Activated CD8-positive, alpha-beta memory T cell treated with anti-CD3 and anti-CD28 coated beads for 48 hours (primary cell): ENCODE data around the gene SLC6A14.

Experiments
- DNase-seq, 3 experiments: peaks; one replicate each; pipeline ENCODE4 v3.0.0-alpha.2; 2020; ENCODE audit warnings: low read depth in 2 of 3, low spot score in 2 of 3

Gene SLC6A14, protein sequence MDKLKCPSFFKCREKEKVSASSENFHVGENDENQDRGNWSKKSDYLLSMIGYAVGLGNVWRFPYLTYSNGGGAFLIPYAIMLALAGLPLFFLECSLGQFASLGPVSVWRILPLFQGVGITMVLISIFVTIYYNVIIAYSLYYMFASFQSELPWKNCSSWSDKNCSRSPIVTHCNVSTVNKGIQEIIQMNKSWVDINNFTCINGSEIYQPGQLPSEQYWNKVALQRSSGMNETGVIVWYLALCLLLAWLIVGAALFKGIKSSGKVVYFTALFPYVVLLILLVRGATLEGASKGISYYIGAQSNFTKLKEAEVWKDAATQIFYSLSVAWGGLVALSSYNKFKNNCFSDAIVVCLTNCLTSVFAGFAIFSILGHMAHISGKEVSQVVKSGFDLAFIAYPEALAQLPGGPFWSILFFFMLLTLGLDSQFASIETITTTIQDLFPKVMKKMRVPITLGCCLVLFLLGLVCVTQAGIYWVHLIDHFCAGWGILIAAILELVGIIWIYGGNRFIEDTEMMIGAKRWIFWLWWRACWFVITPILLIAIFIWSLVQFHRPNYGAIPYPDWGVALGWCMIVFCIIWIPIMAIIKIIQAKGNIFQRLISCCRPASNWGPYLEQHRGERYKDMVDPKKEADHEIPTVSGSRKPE

DNA sequence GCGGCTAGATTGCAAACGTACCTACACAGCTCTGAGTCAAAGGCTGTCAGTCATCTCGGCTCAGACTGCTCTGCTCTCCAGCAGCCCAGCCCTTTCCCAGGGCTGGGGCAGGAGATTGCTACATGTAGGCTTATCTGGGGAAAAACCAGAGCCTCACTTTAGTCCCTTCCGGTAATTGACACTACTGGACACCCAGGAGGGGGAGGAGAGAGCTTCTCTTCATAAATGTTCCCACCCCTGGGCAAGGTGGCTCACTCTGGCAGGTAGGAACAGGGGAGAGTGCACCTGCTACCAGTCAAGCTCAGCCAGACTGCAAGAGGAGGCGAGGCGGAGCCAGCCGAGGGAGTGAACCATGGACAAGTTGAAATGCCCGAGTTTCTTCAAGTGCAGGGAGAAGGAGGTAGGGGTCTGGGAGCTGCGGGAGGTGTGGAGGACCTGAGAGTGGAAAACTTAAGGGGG is at the start of gene SLC6A14:
Gene SLC6A14, plus strand, starts transcription at position 249 of the 459 bp plus-strand sequence. Its CDS starts 104 bp downstream, at position 353.
- no peak for DNase-seq

DNA sequence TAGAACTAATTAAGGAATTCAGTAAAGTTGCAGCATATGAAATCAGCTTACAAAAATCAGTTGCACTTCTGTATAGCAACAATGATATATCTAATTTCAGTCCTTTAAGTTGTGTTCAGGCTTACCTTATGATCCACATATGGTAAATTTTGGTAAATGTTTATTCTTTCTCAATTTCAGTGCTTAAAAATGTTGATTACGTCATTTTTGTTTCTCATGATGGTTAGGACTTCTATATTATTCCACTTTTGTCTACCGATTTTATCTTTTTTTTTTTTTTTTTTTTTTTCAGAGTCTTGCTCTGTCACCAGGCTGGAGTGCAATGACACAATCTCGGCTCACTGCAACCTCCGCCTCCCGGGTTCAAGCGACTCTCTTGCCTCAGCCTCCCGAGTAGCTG is 40.7 kb upstream of the SLC6A14 start:
- no peak for DNase-seq

DNA sequence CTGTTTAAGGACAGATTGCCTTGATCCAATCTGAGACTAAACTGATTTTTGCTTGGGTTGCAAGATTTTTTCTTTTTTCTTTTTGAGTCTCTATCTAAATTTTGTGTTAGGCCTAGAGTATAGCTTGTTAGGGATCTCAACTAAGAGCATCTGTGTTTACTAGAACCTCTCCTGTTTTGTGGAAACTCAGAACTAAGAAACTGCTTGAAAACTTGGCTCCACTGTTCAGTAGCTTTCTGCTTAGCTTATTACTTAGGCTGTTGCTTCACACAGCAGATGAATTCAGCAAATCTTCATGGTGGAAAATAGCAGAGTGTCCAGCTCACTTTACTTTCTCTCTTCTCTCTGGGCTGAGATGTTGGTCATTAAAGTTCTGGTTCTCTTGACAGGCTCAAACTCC is 36.7 kb upstream of the SLC6A14 start:
- no peak for DNase-seq

DNA sequence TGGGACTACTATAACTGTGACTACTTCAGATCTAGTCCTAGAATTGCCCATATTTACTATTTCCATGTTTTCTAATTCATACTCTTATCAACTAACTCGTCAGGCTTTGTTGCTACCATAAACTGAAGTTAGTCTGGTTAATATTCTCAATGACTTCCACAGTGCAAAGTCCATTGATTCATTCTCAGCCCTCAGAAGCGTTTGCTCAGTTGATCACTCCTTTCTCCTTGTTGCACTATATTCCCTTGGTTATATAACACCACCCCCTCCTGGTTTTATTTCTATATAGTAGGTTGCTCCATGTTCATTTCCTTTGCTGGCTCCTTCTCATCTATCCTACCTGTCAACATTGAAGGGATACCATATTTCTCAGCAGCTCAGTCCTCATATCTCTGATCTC is 27.2 kb upstream of the SLC6A14 start:
- DNase-seq: no peak

DNA sequence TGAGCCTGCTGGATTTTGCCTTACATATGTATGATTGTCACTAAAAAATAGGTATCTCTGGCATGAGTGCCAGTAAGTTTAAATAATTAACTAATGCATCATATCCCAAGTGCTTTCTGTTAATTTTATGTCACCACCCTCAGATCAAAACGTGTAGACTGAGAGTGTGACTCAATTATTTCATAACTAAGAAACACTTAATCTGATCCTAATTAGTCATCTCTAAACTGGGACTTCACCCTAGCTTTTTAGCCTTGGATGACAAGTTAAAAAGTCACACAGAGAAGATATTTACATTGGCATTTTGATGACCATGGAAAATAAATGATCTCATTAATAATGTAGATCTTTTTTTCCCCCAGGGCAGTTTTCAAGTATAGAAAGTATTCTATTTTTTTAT is 23.1 kb upstream of the SLC6A14 start:
- DNase-seq: no peak

DNA sequence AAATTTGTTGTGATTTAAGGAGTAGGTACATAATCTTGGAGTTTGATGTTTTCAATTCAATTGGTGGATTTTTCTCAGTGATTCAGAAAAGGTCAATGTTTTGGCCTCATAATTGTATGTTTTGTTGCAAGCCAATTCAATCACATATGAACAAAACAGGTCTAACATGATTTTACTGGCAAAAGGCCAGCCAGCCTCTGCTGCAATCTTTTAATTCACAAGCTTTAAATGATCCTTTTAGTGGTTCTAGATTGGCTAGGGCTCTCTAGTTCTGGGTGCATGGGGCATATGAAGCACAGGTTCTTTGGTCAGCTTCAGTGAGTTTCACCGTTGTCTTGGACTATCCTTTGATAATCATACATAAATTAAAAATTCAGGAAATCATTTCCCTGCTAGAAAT is 19.2 kb upstream of the SLC6A14 start:
- no peak for DNase-seq

DNA sequence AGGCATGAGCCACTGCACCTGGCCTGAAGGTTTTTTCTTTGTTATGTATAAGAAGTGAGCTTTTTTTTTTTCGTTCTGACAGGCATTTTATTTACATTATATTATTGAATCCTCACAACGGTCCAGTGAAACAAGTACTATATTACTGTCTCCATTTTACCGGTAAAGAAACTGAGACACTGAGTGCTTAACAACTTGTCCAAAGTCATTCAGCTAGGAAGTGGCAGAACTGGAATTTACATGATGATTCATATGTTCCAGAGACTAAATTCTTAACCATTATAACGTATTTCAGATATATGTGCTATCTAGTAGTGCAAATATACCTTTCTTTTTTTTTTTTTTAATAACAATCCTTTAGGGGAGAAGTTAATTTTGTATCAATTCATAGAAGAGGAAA is 18.4 kb upstream of the SLC6A14 start:
- no peak for DNase-seq

DNA sequence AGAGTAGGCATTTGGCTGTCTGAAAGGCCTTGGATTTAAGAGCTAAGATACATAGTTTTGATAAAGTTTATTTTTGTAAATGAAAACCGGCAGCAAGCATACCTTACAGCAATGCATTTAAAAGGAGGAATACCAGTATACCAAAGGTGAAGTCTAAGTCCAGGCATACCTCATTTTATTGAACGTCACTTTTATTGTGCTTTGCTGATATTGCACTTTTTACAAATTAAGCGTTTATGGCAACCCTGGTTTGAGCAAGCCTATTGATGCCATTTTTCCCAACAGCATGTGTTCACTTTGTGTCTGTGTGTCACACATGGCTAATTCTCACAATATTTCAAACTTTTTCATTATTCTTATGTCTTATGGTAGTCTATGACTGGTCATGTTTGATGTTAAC is 8.4 kb upstream of the SLC6A14 start:
- DNase-seq: no peak

DNA sequence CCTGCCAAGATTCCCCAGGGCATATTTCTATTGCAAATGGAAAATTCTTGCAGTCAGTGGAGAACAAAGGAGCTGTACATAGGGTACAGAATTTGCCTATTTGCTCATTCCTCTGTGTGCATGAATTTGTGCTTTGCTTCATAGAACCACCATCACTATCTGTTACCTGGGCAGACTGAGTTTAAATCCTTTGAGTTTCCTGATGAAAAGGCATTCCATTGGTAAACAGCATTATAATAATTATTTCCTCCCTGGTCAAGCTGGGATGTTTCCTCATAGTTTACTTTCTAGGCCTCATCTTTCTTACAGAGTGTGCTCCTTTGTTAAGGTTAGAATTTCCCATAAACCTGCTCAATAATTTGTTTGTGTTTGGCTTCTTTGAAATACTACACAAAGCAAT is 809 bp upstream of the SLC6A14 start:
- no peak for DNase-seq

DNA sequence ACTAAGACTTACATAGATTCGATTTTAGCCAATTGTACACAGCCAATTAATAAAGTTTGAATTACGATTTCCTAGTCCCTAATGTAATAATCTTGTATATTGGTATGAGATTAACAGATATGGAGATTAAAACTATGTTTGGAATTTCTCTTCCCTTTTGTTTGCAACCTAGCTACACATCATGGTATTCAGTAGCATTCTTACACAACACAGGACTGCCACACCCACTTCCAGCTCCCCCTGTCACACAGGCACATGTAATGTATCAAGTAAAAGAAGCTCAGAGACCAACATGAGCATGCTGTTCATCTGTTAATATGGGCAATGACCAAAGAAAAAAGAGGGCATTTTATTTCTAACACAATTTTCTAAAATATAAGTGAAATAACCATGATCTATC is 12.8 kb downstream of the SLC6A14 start:
- no peak for DNase-seq

DNA sequence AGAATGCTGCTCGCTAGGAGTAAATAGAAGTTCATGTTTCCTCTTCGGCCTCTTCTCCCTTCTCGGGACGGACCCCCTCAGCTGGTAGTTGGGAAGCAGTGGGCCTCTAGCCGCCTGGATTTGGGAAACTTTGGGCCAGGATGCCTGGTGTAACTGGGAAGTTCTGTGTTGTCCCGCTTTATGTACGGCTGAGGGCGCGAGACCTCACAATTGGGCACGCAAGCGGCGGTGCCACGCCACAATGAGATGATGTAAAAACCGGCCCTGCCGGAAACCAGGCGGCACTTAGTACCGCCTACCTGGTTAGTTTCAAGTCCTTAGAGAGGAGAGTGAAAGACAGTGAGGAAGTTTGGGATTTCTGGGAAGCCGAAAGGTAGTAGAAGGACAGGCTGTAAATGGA is 26.4 kb downstream of the SLC6A14 start, which contains the start of gene CT83:
Gene CT83, minus strand, starts transcription at position 155 of the 400 bp plus-strand sequence. Its CDS starts 120 bp downstream, at position 35.
- no peak for DNase-seq

DNA sequence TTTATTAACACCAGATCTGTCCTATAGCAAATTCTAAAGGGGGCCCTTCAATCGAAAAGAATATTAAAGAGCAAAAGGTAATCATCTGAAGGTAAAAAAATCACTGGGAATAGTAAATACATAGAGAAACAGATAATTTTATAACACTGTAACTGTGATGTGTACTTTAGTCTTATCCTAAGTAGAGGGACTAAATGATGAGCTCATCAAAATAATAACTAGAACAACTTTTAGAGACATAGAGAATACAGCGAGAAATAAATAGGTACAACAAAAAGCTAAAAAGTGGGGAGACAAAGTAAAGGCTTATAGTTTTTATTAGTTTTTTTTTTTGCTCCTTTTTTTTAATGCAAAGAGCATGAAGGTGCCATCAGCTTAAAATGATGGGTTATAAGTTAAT is 43.7 kb downstream of the SLC6A14 start:
- no peak for DNase-seq

DNA sequence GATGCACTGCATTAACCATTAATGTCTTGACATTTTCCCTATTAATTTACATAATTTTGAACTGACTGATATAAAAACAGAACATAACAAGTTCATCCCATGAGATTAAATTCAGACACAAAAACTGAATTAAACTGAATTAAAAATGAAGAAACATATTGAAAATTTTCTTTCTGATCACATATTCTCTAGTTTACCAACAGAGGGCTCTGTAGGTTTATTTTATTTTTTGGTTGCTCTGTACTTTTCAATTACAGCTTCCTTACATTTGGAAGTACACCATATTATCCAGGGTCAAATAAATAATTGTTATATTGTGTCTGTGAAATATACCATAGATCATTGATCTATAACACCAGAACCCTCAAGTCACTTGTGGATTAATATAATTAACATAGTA is 53.7 kb downstream of the SLC6A14 start:
- DNase-seq: no peak

DNA sequence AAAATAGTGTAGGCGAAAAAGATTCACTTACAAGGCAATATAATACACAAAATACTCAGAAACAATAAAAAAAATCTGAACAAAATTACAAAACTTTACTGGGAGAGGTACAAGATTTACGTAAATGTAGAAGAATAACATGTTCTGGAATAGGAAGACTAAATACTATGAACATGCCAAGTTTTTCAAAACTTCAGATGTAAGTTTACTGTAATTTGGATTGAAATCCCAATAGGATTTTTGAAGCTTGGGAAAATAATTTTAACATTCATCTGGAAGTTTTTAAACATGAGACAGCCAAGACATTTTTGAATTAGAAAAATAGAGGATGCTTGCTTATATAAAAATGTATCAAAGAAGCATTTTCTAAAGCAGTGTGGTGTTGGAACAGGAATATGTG is 56.9 kb downstream of the SLC6A14 start:
- DNase-seq: no peak

DNA sequence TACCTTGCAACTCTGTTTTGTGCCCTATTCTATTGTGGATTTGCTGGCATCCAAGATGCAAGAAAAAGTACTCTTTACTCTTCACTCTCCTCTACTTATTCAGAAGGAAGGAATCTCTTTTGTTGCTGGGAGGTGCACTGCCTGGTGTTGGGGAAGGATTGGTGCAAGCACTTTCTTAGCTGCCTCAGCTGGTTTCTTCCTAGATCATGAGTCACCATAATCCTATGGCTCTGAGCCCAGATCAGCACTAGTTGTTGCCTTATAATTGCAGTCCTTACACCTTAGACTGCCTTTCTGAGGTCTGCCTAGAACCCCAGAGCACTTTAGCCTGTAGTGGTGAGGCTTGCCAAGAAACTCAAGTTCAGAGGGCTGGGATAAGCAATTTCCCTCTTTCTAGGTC is 63.4 kb downstream of the SLC6A14 start:
- no peak for DNase-seq
